ENCODE data around the gene DGCR8. TPM values are rescaled to one million over a fixed set of nuclear protein-coding genes. Genes with fewer than 3 reads are reported as not detected.

The DGCR8 gene
- total RNA-seq, 1 experiment from 2014 or later, result 41.7 TPM

DNA sequence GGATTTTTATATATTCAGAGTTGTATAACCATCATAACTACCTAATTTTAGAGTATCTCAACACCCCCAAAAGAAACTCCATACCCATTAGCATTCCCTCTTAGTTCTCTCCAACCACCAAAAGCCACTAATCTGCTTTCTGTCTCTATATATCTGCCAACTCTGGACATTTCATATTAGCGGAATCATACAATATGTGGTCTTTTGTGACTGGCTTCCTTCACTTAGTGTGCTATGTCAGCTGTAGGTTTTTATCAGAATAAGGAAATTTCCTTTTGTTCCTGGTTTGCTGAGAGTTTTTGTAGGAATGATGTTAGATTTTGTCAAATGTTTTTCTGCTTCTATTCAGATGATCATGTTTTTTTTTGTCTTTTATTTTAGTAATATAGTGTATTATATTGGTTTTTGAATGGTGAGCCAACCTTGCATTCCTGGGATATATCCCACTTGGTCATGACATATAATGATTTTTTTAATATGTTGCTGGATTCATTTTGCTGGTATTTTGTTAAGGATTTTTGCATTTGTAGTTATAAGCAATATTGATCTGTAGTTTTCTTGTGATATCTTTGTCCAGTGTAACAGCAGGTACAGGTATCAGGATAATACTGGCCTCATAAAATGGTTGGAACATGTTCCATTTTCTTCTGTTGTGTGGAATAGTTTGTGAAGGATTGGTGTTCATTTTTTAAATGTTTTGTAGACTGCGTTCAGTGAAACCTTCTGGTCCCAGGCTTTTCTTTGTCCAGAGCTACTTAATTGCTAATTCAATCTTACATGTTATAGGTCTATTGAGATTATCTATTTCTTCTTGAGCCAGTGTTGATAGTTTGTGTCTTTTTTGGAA, 16.8 kb downstream of the DGCR8 start:
- H3F3A ChIP-seq (ENCODE audit: low read length, unreplicated experiment), result no peaks in the 10 kb centered on the region
- no peak overlapping the region for H3K9ac ChIP-seq (ENCODE audit: low read length)
- H3K4me2 ChIP-seq (ENCODE audit: low read length), result no peak overlapping the region
- H3K27me3 ChIP-seq (ENCODE audit: low read length), result no peaks in the 10 kb centered on the region
- H3K27ac ChIP-seq (ENCODE audit: low read length), result no peak overlapping the region
- H3K36me3 ChIP-seq (ENCODE audit: low read depth, low read length), result peaks cover 72% of the 10 kb centered on the region
- intact Hi-C loops (cut with micrococcal nuclease), result no loop called here
- no peaks in the 10 kb centered on the region for H3K4me1 ChIP-seq (ENCODE audit: insufficient read depth, low read length)
- peaks cover 7% of the 10 kb centered on the region; the same call in 1 of the 2 replicates for H4K20me1 ChIP-seq (ENCODE audit: low read length)
- no peak overlapping the region for H3K4me3 ChIP-seq (ENCODE audit: low read length)
- no peak for TF ChIP-seq EZH2phosphoT487 (IDR thresholded peaks at IDR 0.05; ENCODE audit: borderline replicate concordance, low read length)
- TF ChIP-seq, protein P1, sequence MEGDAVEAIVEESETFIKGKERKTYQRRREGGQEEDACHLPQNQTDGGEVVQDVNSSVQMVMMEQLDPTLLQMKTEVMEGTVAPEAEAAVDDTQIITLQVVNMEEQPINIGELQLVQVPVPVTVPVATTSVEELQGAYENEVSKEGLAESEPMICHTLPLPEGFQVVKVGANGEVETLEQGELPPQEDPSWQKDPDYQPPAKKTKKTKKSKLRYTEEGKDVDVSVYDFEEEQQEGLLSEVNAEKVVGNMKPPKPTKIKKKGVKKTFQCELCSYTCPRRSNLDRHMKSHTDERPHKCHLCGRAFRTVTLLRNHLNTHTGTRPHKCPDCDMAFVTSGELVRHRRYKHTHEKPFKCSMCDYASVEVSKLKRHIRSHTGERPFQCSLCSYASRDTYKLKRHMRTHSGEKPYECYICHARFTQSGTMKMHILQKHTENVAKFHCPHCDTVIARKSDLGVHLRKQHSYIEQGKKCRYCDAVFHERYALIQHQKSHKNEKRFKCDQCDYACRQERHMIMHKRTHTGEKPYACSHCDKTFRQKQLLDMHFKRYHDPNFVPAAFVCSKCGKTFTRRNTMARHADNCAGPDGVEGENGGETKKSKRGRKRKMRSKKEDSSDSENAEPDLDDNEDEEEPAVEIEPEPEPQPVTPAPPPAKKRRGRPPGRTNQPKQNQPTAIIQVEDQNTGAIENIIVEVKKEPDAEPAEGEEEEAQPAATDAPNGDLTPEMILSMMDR (conservative IDR thresholded peaks at IDR 0.05; ENCODE audit: low read depth, low read length), result no peak
- TF ChIP-seq EZH2 (IDR thresholded peaks at IDR 0.05; ENCODE audit: low read length, unreplicated experiment), result no peak
- H3K9me2 ChIP-seq (replicated peaks; ENCODE audit: low read length), result no peaks in the 10 kb centered on the region
- H3K79me2 ChIP-seq (ENCODE audit: low read length), result 0 out of 2 replicates have a peak, but pooled peaks cover 10% of the 10 kb centered on the region
- no peak for DNase-seq
- POLR2A ChIA-PET (ENCODE audit: unreplicated experiment), result no interaction called here
- H2AFZ ChIP-seq (ENCODE audit: low read length), result no peak overlapping the region
- CTCF ChIA-PET, result no interaction called here
- BruUV-seq (replicated peaks), result no TSS peak
- no peaks in the 10 kb centered on the region for H3K9me3 ChIP-seq (ENCODE audit: low read length)
- no peak for ATAC-seq

DNA sequence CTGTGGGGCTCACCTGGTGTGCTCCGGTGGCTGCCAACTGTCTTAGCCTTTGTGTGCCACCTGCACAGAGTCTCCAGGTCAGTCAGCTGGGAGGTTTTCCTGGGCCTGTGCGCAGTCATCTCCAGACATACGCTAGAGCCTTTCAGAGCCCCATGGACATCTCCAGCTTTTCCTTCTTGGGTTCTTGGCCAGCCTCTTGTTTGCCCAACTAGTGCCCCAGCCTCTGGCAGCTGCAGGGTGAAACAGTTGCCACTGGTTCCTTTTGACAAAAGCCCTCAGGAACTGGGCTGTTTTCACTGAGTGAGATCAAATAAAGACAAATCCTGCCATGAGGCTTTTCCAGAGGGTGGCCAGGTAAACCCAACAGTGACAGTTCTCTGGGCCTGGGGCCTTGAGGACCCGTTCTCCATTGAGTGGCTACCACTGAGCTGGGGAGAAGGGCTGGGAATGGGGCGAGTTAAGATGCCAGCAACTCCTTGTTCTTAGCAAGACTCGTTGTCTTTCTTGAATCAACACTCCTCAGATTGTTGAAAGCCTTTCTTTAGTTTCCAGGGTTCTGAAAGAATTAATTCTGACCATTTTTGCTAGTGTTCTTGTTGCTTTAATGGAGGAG, 19.2 kb downstream of the DGCR8 start:
- POLR2A ChIA-PET (ENCODE audit: unreplicated experiment), result no interaction called here
- CTCF ChIA-PET, result no interaction called here
- TF ChIP-seq EZH2phosphoT487 (IDR thresholded peaks at IDR 0.05; ENCODE audit: borderline replicate concordance, low read length) (no peak), EZH2 (IDR thresholded peaks at IDR 0.05; ENCODE audit: low read length, unreplicated experiment) (no peak)
- TF ChIP-seq, protein P1 (conservative IDR thresholded peaks at IDR 0.05; ENCODE audit: low read depth, low read length), result no peak
- peaks cover 20% of the 10 kb centered on the region for H3K79me2 ChIP-seq (ENCODE audit: low read length)
- intact Hi-C loops (cut with micrococcal nuclease), result no loop called here
- no peak overlapping the region for H3K4me3 ChIP-seq (ENCODE audit: low read length)
- DNase-seq (no peak), ATAC-seq (no peak)
- H3K9ac ChIP-seq (ENCODE audit: low read length), result no peak overlapping the region
- no peaks in the 10 kb centered on the region for H3K27me3 ChIP-seq (ENCODE audit: low read length)
- BruUV-seq (replicated peaks), result no TSS peak
- no peaks in the 10 kb centered on the region for H3K9me2 ChIP-seq (replicated peaks; ENCODE audit: low read length)
- H3K9me3 ChIP-seq (ENCODE audit: low read length), result no peaks in the 10 kb centered on the region
- H3K36me3 ChIP-seq (ENCODE audit: low read depth, low read length), result peaks cover 60% of the 10 kb centered on the region
- H2AFZ ChIP-seq (ENCODE audit: low read length), result no peak overlapping the region
- no peak overlapping the region for H3K4me2 ChIP-seq (ENCODE audit: low read length)
- no peaks in the 10 kb centered on the region for H3K4me1 ChIP-seq (ENCODE audit: insufficient read depth, low read length)
- peaks cover 7% of the 10 kb centered on the region; the same call in 1 of the 2 replicates for H4K20me1 ChIP-seq (ENCODE audit: low read length)
- H3F3A ChIP-seq (ENCODE audit: low read length, unreplicated experiment), result no peaks in the 10 kb centered on the region
- H3K27ac ChIP-seq (ENCODE audit: low read length), result no peak overlapping the region

DNA sequence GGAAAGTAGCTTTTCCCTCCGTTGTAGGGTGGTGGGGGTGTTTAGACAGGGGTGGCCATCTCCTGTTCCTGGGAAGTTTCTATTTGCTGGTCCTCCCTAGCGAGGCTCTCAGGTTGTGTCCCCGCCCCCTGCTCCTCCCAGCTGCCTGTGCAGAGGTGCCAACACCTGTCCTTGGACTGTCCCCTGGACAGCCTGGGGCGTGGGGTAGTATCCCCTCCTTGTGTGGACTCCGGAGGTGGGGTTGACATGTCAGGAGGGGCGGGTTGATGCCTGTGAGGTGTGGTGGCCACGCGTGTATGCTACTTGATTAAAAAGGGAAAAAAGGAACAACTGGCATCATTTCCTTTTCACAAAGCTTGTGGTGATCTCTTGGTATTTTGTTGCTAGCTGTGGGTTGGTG, 21.6 kb downstream of the DGCR8 start:
- no peaks in the 10 kb centered on the region for H3K4me1 ChIP-seq (ENCODE audit: insufficient read depth, low read length)
- H3K9me3 ChIP-seq (ENCODE audit: low read length), result no peaks in the 10 kb centered on the region
- H3K36me3 ChIP-seq (ENCODE audit: low read depth, low read length), result peaks cover 47% of the 10 kb centered on the region
- TF ChIP-seq EZH2phosphoT487 (IDR thresholded peaks at IDR 0.05; ENCODE audit: borderline replicate concordance, low read length) (no peak), EZH2 (IDR thresholded peaks at IDR 0.05; ENCODE audit: low read length, unreplicated experiment) (no peak)
- TF ChIP-seq, protein P1 (conservative IDR thresholded peaks at IDR 0.05; ENCODE audit: low read depth, low read length), result no peak
- no peak overlapping the region for H3K27ac ChIP-seq (ENCODE audit: low read length)
- no peak overlapping the region for H3K9ac ChIP-seq (ENCODE audit: low read length)
- H3K4me3 ChIP-seq (ENCODE audit: low read length), result no peak overlapping the region
- H2AFZ ChIP-seq (ENCODE audit: low read length), result no peak overlapping the region
- DNase-seq (no peak), ATAC-seq (no peak)
- H3K9me2 ChIP-seq (replicated peaks; ENCODE audit: low read length), result no peaks in the 10 kb centered on the region
- H3K4me2 ChIP-seq (ENCODE audit: low read length), result no peak overlapping the region
- ChIA-PET POLR2A (ENCODE audit: unreplicated experiment) (no interaction called here), CTCF (no interaction called here)
- H3F3A ChIP-seq (ENCODE audit: low read length, unreplicated experiment), result no peaks in the 10 kb centered on the region
- peaks cover 5% of the 10 kb centered on the region; the same call in 1 of the 2 replicates for H4K20me1 ChIP-seq (ENCODE audit: low read length)
- peaks cover 20% of the 10 kb centered on the region for H3K79me2 ChIP-seq (ENCODE audit: low read length)
- intact Hi-C loops (cut with micrococcal nuclease), result no loop called here
- BruUV-seq (replicated peaks), result no TSS peak
- no peaks in the 10 kb centered on the region for H3K27me3 ChIP-seq (ENCODE audit: low read length)
